ENCODE results near the gene NOTCH1. TPM values are rescaled to one million over a fixed set of nuclear protein-coding genes. Genes with fewer than 3 reads are reported as not detected.

The NOTCH1 gene
- total and polyA plus RNA-seq, 2 of the 13 experiments (the other 11 are each of a cell fraction or from before 2014, with no cell fraction given): 0.09 to 0.35 TPM

GRCh38 chr9:136545965-136546696 is at the start of gene NOTCH1 (continued):
- TF ChIP-seq ZNF800 (CRISPR knock-in tag; IDR thresholded peaks at IDR 0.05): peak; percentile 87; the same call in 1 of the 2 replicates
- peak; percentile 4 for TF ChIP-seq HNRNPLL (IDR thresholded peaks at IDR 0.05; ENCODE audit: low read depth, low read length, poor library complexity, severe bottlenecking)
- peak; percentile 17; the same call in 1 of the 2 replicates for TF ChIP-seq ZFX (CRISPR knock-in tag; IDR thresholded peaks at IDR 0.05; ENCODE audit: low read depth)

- Histone ChIP-seq H3K79me2 (ENCODE audit: insufficient read depth, low read length) (no peaks in the 10 kb centered on the region), H4K20me1 (ENCODE audit: insufficient read depth, low read length) (no peaks in the 10 kb centered on the region; the same call in 1 of the 2 replicates), H3K9ac (ENCODE audit: insufficient read depth, low read depth, low read length) (no peak overlapping the region), H3K4me2 (ENCODE audit: low read depth, low read length) (no peak overlapping the region), H3K9me3 (ENCODE audit: low read length) (no peaks in the 10 kb centered on the region), H3K4me3 (replicated peaks in 1 of 3; ENCODE audit: insufficient read depth in 1 of 3, low read depth in 2 of 3, low read length in 3 of 3) (no peak overlapping the region), H3K27me3 (ENCODE audit: control insufficient read depth in 1 of 2, insufficient read depth in 2 of 2, low read length in 2 of 2) (peaks cover 25 to 87% of the 10 kb centered on the region in 2 experiments), H3K27ac (ENCODE audit: extremely low read length, insufficient read depth, low read length) (no peak overlapping the region), H3K4me1 (ENCODE audit: insufficient read depth, low read length) (peaks cover 16% of the 10 kb centered on the region), H3K36me3 (replicated peaks in 1 of 2; ENCODE audit: control insufficient read depth in 1 of 2, insufficient read depth in 2 of 2, low read length in 2 of 2) (no peaks in the 10 kb centered on the region), H2AFZ (ENCODE audit: low read length) (no peak overlapping the region)
- DNase-seq (ENCODE audit: low spot score) (no peak), FAIRE-seq (no peak), ATAC-seq (no peak)
- BruUV-seq (replicated peaks): no TSS peak
- ChIA-PET POLR2A (no interaction called here), CTCF (ENCODE audit: low intra/inter-chr PET ratio, low total read pairs) (no interaction called here)
- intact Hi-C loops (cut with micrococcal nuclease; ENCODE audit: unreplicated experiment) (no loop called here), in situ Hi-C loops (cut with HindIII; ENCODE audit: extremely low pct_ligation_motif_present, low pct_unique_long_range_greater_than_20kb) (no loop called here)
- WGBS (ENCODE audit: low lambda C conversion rate): 52% methylated on average over 14 of the region's 14 CpGs
- TF ChIP-seq KAT8 (CRISPR knock-in tag; IDR thresholded peaks at IDR 0.05): no peak
- TF ChIP-seq ELK4 (CRISPR knock-in tag; IDR thresholded peaks at IDR 0.05; ENCODE audit: borderline replicate concordance): no peak
- no peak for TF ChIP-seq AGO2 (optimal IDR thresholded peaks at IDR 0.05; ENCODE audit: low read depth, low read length)
- no peak for TF ChIP-seq ZBTB20 (CRISPR knock-in tag; IDR thresholded peaks at IDR 0.05; ENCODE audit: borderline replicate concordance, low read depth)
- no peak for TF ChIP-seq STAG1 (CRISPR knock-in tag; IDR thresholded peaks at IDR 0.05)
- TF ChIP-seq ATF6 (CRISPR knock-in tag; conservative IDR thresholded peaks at IDR 0.05): no peak
- no peak for TF ChIP-seq IRF9 (CRISPR knock-in tag; IDR thresholded peaks at IDR 0.05; ENCODE audit: borderline replicate concordance)
- TF ChIP-seq ZNF713 (CRISPR knock-in tag; IDR thresholded peaks at IDR 0.05): no peak
- TF ChIP-seq ZFP91 (CRISPR knock-in tag; IDR thresholded peaks at IDR 0.05; ENCODE audit: borderline replicate concordance): no peak
- no peak for TF ChIP-seq CHD2 (IDR thresholded peaks at IDR 0.05; ENCODE audit: low read depth, low read length)
- TF ChIP-seq MIER2 (CRISPR knock-in tag; IDR thresholded peaks at IDR 0.05): no peak
These were observed 48.6 kb upstream of the NOTCH1 start for GRCh38 chr9:136594492-136594891.
